ENCODE measurements around the gene ROCK1. TPM values are rescaled to one million over a fixed set of nuclear protein-coding genes. Genes with fewer than 3 reads are reported as not detected.

ROCK1 gene
- total RNA-seq, 1 donor = 42.7 TPM

DNA sequence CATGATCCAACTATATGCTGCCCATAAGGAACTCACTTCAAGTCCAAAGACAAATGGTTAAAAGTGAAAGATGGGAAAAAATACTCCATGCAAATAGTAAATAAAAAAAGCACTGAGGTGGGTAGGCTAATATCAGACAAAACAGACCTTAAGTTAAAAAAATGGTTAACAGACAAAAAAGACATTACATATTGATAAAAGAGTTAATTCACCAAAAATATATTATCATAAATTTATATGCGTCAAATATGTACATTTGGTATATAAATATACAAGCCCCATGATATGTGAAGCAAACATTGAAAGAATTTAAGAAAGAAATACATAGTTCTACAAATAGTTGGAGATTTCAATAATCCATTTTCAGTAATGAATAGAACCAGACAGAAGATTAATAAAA, 31.0 kb downstream of the ROCK1 start:
- Histone ChIP-seq H3K27ac (ENCODE audit: low read depth, low read length) (no peak overlapping the region), H3K36me3 (ENCODE audit: insufficient read depth, low read length) (no peaks in the 10 kb centered on the region), H3K4me3 (ENCODE audit: insufficient read depth, low read length) (no peak overlapping the region), H2AFZ (ENCODE audit: low read length) (no peak overlapping the region), H3K4me2 (ENCODE audit: insufficient read depth, low read length) (no peak overlapping the region), H3K4me1 (ENCODE audit: insufficient read depth, low read length) (peaks cover 4% of the 10 kb centered on the region), H3K27me3 (ENCODE audit: insufficient read depth, low read length) (no peaks in the 10 kb centered on the region), H3K9me3 (ENCODE audit: low read depth, low read length) (no peaks in the 10 kb centered on the region), H3K79me2 (ENCODE audit: insufficient read depth, low read length) (peaks cover 98% of the 10 kb centered on the region), H4K20me1 (ENCODE audit: insufficient read depth, low read length) (peaks cover 66% of the 10 kb centered on the region)
- peak; percentile 54 for DNase-seq (ENCODE audit: insufficient read length, low spot score, missing footprints)
- TF ChIP-seq, protein P1, sequence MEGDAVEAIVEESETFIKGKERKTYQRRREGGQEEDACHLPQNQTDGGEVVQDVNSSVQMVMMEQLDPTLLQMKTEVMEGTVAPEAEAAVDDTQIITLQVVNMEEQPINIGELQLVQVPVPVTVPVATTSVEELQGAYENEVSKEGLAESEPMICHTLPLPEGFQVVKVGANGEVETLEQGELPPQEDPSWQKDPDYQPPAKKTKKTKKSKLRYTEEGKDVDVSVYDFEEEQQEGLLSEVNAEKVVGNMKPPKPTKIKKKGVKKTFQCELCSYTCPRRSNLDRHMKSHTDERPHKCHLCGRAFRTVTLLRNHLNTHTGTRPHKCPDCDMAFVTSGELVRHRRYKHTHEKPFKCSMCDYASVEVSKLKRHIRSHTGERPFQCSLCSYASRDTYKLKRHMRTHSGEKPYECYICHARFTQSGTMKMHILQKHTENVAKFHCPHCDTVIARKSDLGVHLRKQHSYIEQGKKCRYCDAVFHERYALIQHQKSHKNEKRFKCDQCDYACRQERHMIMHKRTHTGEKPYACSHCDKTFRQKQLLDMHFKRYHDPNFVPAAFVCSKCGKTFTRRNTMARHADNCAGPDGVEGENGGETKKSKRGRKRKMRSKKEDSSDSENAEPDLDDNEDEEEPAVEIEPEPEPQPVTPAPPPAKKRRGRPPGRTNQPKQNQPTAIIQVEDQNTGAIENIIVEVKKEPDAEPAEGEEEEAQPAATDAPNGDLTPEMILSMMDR (IDR thresholded peaks at IDR 0.05; ENCODE audit: extremely low read depth, low read depth, low read length) = no peak

DNA sequence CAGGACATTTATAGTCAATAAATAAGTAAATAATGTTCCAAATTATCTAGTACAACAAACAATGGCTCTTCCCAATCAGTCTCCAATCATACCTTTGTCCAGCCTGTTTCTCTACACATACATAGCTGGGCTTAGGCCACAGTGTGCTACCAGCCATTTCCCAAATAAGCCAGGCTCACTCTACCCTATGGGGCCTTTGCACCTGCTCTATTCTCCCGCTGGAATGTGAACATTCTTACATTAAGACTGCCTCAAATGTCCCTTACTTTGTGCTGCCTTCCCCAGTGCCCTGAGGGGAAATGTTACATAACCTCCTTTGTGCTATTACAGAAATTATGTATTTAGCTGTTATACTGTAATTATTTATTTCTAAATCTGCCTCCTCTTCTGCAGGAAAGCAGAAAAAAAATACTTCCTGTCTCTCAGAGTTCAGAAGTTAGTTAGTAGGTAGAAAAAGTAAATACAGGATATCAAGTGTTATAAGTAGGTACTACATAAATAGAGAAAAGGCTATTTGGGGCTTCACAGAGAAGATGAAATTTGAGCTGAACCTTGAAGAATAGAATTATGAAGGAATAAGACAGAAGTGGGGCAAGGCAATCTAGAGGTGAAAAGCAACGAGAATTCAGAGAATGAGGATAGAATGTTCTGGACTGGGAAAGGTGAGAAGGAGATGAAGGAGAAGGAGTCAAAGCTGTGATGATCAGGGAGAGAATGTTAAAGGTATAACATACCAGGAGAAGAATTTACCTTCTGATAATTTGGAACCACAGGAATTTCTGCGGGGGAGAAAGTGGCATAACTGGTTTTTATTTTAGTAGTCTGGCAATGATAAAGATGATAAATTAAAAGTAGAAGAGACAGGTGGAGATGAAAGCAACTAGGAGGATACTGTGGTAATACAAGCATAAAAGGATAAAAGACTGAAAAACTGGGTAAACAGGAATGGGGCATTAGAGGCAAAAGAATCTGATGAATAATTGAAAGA, 37.0 kb downstream of the ROCK1 start:
- Histone ChIP-seq H3K4me3 (ENCODE audit: insufficient read depth, low read length) (no peak overlapping the region), H3K79me2 (ENCODE audit: insufficient read depth, low read length) (peaks cover 93% of the 10 kb centered on the region), H2AFZ (ENCODE audit: low read length) (no peak overlapping the region), H3K9me3 (ENCODE audit: low read depth, low read length) (no peaks in the 10 kb centered on the region), H4K20me1 (ENCODE audit: insufficient read depth, low read length) (peaks cover 54% of the 10 kb centered on the region), H3K4me1 (ENCODE audit: insufficient read depth, low read length) (no peaks in the 10 kb centered on the region), H3K4me2 (ENCODE audit: insufficient read depth, low read length) (no peak overlapping the region), H3K27me3 (ENCODE audit: insufficient read depth, low read length) (no peaks in the 10 kb centered on the region), H3K36me3 (ENCODE audit: insufficient read depth, low read length) (no peaks in the 10 kb centered on the region), H3K27ac (ENCODE audit: low read depth, low read length) (no peak overlapping the region)
- DNase-seq (ENCODE audit: insufficient read length, low spot score, missing footprints) = no peak
- TF ChIP-seq, protein P1 (IDR thresholded peaks at IDR 0.05; ENCODE audit: extremely low read depth, low read depth, low read length) = no peak

DNA sequence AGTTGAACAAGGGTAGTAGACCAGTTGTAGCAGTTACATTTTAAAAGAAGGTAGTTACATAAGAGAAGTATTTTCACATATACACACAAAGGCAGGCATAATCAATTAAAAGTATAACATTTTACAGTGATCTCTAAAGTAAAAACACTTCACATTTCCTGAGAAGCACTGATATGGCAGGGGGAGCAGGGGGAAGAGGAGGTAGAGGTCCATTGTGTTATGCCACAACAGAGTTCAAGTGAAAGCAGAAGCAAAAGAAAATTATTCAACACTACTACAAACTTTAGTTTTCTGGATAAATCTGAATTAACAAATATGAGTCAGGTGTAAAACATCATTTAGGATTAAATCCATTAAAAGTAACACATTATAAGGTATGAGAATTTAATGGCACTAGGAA, 38.4 kb downstream of the ROCK1 start:
- H3K27ac ChIP-seq (ENCODE audit: low read depth, low read length) = no peak overlapping the region

DNA sequence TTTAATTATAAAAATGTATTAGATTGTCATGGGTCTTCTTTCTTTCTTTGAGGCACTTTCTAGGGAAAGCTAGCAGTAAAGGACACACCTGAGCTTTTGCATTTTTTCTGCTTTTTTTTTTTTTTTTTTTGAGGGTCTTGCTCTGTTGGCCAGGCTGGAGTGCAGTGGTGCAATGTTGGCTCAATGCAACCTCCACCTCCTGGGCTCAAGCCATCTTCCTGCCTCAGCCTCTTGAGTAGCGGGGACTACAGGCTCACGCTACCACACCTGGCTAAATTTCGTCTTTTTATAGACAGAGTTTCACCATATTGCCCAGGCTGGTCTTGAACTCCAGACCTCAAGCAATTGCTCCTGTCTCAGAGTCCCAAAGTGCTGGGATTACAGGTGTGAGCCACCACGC, 40.5 kb downstream of the ROCK1 start:
- peaks cover 33% of the 10 kb centered on the region for H4K20me1 ChIP-seq (ENCODE audit: insufficient read depth, low read length)
- TF ChIP-seq, protein P1 (IDR thresholded peaks at IDR 0.05; ENCODE audit: extremely low read depth, low read depth, low read length) = no peak
- no peak for DNase-seq (ENCODE audit: insufficient read length, low spot score, missing footprints)
- H2AFZ ChIP-seq (ENCODE audit: low read length) = no peak overlapping the region
- H3K36me3 ChIP-seq (ENCODE audit: insufficient read depth, low read length) = no peaks in the 10 kb centered on the region
- H3K27me3 ChIP-seq (ENCODE audit: insufficient read depth, low read length) = no peaks in the 10 kb centered on the region
- no peak overlapping the region for H3K4me3 ChIP-seq (ENCODE audit: insufficient read depth, low read length)
- H3K79me2 ChIP-seq (ENCODE audit: insufficient read depth, low read length) = peaks cover 89% of the 10 kb centered on the region
- no peaks in the 10 kb centered on the region for H3K4me1 ChIP-seq (ENCODE audit: insufficient read depth, low read length)
- no peak overlapping the region for H3K27ac ChIP-seq (ENCODE audit: low read depth, low read length)
- H3K4me2 ChIP-seq (ENCODE audit: insufficient read depth, low read length) = no peak overlapping the region
- no peaks in the 10 kb centered on the region for H3K9me3 ChIP-seq (ENCODE audit: low read depth, low read length)

More for the DNA sequence above, 38.4 kb downstream of the ROCK1 start:
- Histone ChIP-seq H3K4me1 (ENCODE audit: insufficient read depth, low read length) (no peaks in the 10 kb centered on the region), H3K4me2 (ENCODE audit: insufficient read depth, low read length) (no peak overlapping the region), H3K4me3 (ENCODE audit: insufficient read depth, low read length) (no peak overlapping the region), H4K20me1 (ENCODE audit: insufficient read depth, low read length) (peaks cover 42% of the 10 kb centered on the region), H3K27me3 (ENCODE audit: insufficient read depth, low read length) (no peaks in the 10 kb centered on the region), H3K36me3 (ENCODE audit: insufficient read depth, low read length) (no peaks in the 10 kb centered on the region), H3K79me2 (ENCODE audit: insufficient read depth, low read length) (peaks cover 90% of the 10 kb centered on the region), H2AFZ (ENCODE audit: low read length) (no peak overlapping the region), H3K9me3 (ENCODE audit: low read depth, low read length) (no peaks in the 10 kb centered on the region)
- TF ChIP-seq, protein P1 (IDR thresholded peaks at IDR 0.05; ENCODE audit: extremely low read depth, low read depth, low read length) = no peak
- DNase-seq (ENCODE audit: insufficient read length, low spot score, missing footprints) = no peak
